ENCODE results near the gene MET. TPM values are rescaled to one million over a fixed set of nuclear protein-coding genes. Genes with fewer than 3 reads are reported as not detected.
"Not testable (repeated sequence)": the region's sequence is repeated elsewhere in the genome, so short reads cannot be mapped to it uniquely, and the experiment has no call there.

MET gene
- total RNA-seq, 4 donors from 2014 or later = 3.8 to 25.0 (median 18.6) TPM

- H3K4me1 ChIP-seq = peaks cover 6 to 58% (median 19%) of the 10 kb centered on the region in 3 donors
- intact Hi-C loops (cut with DNase I) = no loop called here
- no peaks in the 10 kb centered on the region for H3K36me3 ChIP-seq
- 78 to 85% methylated on average over 2 of the region's 2 CpGs for WGBS, 2 donors
- no peaks in the 10 kb centered on the region for H3K27me3 ChIP-seq
- peak overlapping the region in 3 of 4 donors; percentile 33 to 85 (median 78) for H3K27ac ChIP-seq
- DNase-seq = no peak
- no peaks in the 10 kb centered on the region for H3K9me3 ChIP-seq
- H3K4me3 ChIP-seq = no peak overlapping the region
- TF ChIP-seq, protein P1, sequence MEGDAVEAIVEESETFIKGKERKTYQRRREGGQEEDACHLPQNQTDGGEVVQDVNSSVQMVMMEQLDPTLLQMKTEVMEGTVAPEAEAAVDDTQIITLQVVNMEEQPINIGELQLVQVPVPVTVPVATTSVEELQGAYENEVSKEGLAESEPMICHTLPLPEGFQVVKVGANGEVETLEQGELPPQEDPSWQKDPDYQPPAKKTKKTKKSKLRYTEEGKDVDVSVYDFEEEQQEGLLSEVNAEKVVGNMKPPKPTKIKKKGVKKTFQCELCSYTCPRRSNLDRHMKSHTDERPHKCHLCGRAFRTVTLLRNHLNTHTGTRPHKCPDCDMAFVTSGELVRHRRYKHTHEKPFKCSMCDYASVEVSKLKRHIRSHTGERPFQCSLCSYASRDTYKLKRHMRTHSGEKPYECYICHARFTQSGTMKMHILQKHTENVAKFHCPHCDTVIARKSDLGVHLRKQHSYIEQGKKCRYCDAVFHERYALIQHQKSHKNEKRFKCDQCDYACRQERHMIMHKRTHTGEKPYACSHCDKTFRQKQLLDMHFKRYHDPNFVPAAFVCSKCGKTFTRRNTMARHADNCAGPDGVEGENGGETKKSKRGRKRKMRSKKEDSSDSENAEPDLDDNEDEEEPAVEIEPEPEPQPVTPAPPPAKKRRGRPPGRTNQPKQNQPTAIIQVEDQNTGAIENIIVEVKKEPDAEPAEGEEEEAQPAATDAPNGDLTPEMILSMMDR (IDR thresholded peaks at IDR 0.05) = no peak
- TF ChIP-seq POLR2A (IDR thresholded peaks at IDR 0.05) = no peak
These were observed 40.3 kb upstream of the MET start for GRCh38 chr7:116631676-116632075.

DNA sequence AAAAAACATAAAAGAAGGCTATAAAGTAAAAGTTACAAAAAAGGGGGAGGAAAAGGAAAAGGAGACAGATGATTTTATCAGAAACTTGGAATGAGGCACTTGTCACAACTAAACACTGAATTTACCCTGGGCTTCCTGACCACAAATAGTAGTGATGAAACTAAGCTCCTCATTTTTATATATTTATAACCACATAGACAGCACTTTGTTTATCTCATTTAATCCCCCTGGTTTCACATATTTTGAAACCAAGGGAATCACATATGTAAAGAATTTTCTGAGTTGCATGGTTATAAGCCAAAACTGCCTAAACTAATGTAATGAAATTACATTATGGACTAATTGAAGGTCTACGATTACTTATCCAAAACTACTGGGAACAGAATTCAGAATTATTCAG lies 39.6 kb upstream of the MET start:
- no peak overlapping the region for H3K4me3 ChIP-seq
- H3K9me3 ChIP-seq = no peaks in the 10 kb centered on the region
- DNase-seq = no peak
- H3K27ac ChIP-seq = peak overlapping the region in 3 of 4 donors; percentile 78 to 85 (median 81)
- H3K36me3 ChIP-seq = no peaks in the 10 kb centered on the region
- 89 to 100% methylated on average over 1 of the region's 1 CpG for WGBS, 2 donors
- H3K27me3 ChIP-seq = no peaks in the 10 kb centered on the region
- H3K4me1 ChIP-seq = peaks cover 6 to 58% (median 19%) of the 10 kb centered on the region in 3 donors
- TF ChIP-seq POLR2A (IDR thresholded peaks at IDR 0.05) = no peak
- TF ChIP-seq, protein P1 (IDR thresholded peaks at IDR 0.05) = no peak
- intact Hi-C loops (cut with DNase I) = no loop called here

DNA sequence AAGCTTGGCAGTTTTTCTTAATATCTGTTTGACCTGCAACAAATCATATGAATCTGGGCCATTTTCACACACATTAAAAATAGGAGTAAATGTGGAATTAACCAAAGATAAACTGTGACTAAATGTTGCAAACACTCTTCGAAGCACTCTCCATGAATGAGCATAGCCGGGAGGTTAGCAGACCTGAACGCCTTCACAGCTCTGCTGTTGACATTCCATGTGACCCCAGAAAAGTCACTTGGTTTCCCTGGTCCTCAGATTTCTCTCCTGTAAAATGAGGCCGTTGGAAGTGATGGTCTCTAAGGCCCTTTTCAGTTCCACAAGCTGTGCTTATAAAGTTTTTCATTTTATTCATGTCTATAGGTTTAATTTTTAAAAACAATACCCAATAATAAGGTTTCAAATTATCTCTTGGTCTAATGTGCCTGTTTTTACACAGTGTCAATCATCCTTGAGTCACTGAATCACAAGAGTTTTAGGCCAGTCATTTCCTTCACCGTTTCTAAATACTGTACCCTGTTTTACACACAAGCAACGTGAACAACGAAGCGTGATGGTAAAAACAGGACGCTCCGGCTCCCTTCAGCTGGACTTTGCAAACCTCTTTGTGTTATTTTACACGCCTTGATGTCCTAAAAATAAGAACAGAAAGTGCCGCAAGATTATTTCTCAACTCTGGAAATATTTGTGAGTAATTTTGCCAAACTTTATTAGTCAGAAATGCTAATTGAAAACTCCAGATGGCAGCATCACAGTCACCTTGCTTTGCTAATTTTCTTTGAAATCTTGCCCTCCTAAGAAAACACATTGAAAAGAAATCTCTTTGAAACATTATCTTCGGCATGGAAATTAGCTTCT lies 38.6 kb upstream of the MET start:
- Histone ChIP-seq H3K4me3 (no peak overlapping the region), H3K4me1 (peaks cover 6 to 54% (median 19%) of the 10 kb centered on the region in 3 donors), H3K9me3 (no peaks in the 10 kb centered on the region), H3K36me3 (no peaks in the 10 kb centered on the region), H3K27me3 (no peaks in the 10 kb centered on the region), H3K27ac (peak overlapping the region; percentile 44 to 85 (median 80))
- DNase-seq = no peak
- intact Hi-C loops (cut with DNase I) = no loop called here
- WGBS, 2 donors = 37 to 43% methylated on average over 13 of the region's 13 CpGs
- TF ChIP-seq, protein P1 (IDR thresholded peaks at IDR 0.05) = peak in 3 of 6 experiments; percentile 13 to 40 (median 29)
- TF ChIP-seq POLR2A (IDR thresholded peaks at IDR 0.05) = no peak

DNA sequence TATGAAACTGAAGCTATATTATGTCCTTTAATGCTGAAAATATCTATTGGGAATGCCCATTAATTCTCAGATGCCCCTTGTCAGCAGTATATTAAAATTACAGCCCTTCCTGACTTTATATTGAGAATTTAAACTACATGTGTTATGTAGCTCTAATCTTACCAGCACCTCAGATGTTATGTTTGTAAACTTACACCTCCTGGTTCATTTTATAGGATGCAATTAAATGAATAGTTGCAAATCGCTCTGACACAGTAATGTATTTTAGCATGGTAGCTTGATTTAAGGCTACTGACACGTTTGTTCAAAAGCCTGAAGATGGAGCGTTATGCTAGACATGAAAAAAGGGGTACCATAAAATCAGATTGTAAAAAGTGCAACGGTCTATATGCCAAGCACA lies 35.0 kb upstream of the MET start:
- TF ChIP-seq POLR2A (IDR thresholded peaks at IDR 0.05) = no peak
- TF ChIP-seq, protein P1 (IDR thresholded peaks at IDR 0.05) = no peak
- Histone ChIP-seq H3K4me3 (no peak overlapping the region), H3K36me3 (no peaks in the 10 kb centered on the region), H3K9me3 (no peaks in the 10 kb centered on the region), H3K4me1 (peaks cover 0 to 22% (median 6%) of the 10 kb centered on the region in 3 donors), H3K27ac (no peak overlapping the region), H3K27me3 (no peaks in the 10 kb centered on the region)
- intact Hi-C loops (cut with DNase I) = no loop called here
- WGBS, 2 donors = 85 to 88% methylated on average over 4 of the region's 4 CpGs
- DNase-seq = no peak

- H3K36me3 ChIP-seq; DNase-seq; H3K27me3 ChIP-seq; H3K9me3 ChIP-seq; H3K4me1 ChIP-seq; H3K27ac ChIP-seq; H3K4me3 ChIP-seq; intact Hi-C loops (cut with DNase I): not testable (repeated sequence)
- WGBS, 2 donors = no CpG with 5 or more reads among the region's 29 CpGs
These were observed 33.4 kb upstream of the MET start for GRCh38 chr7:116638592-116638991.
